Chondrocyte (in vitro differentiated cells): ENCODE measurements around the gene DUSP16. TPM values are rescaled to one million over a fixed set of nuclear protein-coding genes. Genes with fewer than 3 reads are reported as not detected.

Experiments
- DNase-seq: peaks from one replicate; pipeline ENCODE4 v3.0.0; 2021; ENCODE audit warnings: mixed read lengths, low spot score
- H3K27ac Mint-ChIP-seq: one replicate; pipeline ENCODE4 v1.8.0; 2021; ENCODE audit warnings: mild to moderate bottlenecking, moderate library complexity, mixed read lengths; ENCODE audit not compliant: unreplicated experiment
- H3K27me3 Mint-ChIP-seq: 2 replicates; pipeline ENCODE4 v1.8.0; 2021; ENCODE audit warnings: low read depth, mixed read lengths
- H3K36me3 Mint-ChIP-seq: 2 replicates; pipeline ENCODE4 v1.8.0; 2021; ENCODE audit warnings: low read depth, mixed read lengths
- H3K4me1 Mint-ChIP-seq: 2 replicates; pipeline ENCODE4 v1.8.0; 2021; ENCODE audit warnings: low read depth, mild to moderate bottlenecking, mixed read lengths
- H3K4me3 Mint-ChIP-seq: one replicate; pipeline ENCODE4 v1.8.0; 2021; ENCODE audit warnings: mild to moderate bottlenecking, moderate library complexity, mixed read lengths; ENCODE audit not compliant: unreplicated experiment
- H3K9me3 Mint-ChIP-seq: 2 replicates; pipeline ENCODE4 v1.8.0; 2021; ENCODE audit warnings: low read depth, mixed read lengths
- long read RNA-seq: library from polyadenylated mRNA; stranded (forward); transcript quantifications from one replicate; pipeline ENCODE4 v2.0.0, GENCODE V29; 2021
- total RNA-seq: library from RNA; stranded (reverse); gene quantifications from 3 replicates; pipeline ENCODE4 v1.2.1, GENCODE V29; 2021
- TF ChIP-seq, protein P1 (sequence below): fragments of 200-600 bp; sonication (generic); IDR thresholded peaks from 2 replicates; pipeline ENCODE4 v1.5.0; 2021; ENCODE audit warnings: antibody characterized with exemption, mild to moderate bottlenecking, moderate library complexity

DUSP16 gene, protein sequence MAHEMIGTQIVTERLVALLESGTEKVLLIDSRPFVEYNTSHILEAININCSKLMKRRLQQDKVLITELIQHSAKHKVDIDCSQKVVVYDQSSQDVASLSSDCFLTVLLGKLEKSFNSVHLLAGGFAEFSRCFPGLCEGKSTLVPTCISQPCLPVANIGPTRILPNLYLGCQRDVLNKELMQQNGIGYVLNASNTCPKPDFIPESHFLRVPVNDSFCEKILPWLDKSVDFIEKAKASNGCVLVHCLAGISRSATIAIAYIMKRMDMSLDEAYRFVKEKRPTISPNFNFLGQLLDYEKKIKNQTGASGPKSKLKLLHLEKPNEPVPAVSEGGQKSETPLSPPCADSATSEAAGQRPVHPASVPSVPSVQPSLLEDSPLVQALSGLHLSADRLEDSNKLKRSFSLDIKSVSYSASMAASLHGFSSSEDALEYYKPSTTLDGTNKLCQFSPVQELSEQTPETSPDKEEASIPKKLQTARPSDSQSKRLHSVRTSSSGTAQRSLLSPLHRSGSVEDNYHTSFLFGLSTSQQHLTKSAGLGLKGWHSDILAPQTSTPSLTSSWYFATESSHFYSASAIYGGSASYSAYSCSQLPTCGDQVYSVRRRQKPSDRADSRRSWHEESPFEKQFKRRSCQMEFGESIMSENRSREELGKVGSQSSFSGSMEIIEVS
- total RNA-seq: 9.7 to 13.7 TPM (median 11.4 TPM) in 3 replicates
- long read RNA-seq, full-length matches to known transcripts: 1 of 3 reads
- long read RNA-seq, partial matches to known transcripts: 0 of 3 reads
- long read RNA-seq, other reads (novel, unspliced or antisense): 2 of 3 reads

DNA sequence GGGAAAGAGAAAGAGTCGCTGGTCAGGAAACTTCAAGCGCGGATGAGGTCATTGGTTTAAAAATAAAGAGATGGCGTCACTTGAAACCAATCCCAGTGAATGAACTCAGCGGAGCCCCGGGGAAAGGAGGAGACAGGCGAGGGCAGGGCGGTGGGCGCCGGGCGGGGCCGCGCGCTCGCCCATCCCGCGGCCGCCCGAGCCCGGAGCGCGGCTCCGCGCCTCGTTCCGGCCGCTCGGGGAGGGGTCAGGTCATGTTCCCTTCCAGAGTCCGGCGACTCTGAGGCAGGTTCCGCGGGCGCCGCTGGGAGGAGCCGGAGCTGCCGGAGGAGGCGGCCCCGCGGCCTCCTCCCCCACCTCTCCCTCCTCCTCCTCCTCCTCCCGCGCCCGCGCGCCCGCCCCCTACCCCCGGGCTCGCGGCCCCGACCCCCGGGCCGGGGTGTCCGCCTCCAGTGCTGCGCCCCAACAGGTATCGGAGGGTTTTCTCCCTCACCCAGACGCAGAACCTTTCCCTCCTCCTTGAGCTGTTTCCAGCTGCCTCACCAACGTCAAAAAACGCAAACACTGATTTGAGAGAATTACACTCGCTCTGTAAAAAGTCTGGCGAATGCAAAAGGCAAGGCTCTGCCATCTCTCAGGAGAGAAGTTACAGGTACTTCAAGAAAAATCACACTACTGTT, at the start of gene DUSP16:
TSS of gene DUSP16 (minus strand) at position 279 of the 677 bp plus-strand sequence. CDS start 41,765 bp downstream, outside the sequence.
- H3K27me3 Mint-ChIP-seq: peaks cover 4% of the 10 kb centered on the region
- H3K9me3 Mint-ChIP-seq: peaks cover 3% of the 10 kb centered on the region
- peak; percentile 91 for DNase-seq
- H3K27ac Mint-ChIP-seq: peak within 1 kb of the TSS; percentile 98
- peak within 1 kb of the TSS; percentile 80 for H3K4me3 Mint-ChIP-seq
- no peaks in the 10 kb centered on the region for H3K36me3 Mint-ChIP-seq
- TF ChIP-seq, protein P1, sequence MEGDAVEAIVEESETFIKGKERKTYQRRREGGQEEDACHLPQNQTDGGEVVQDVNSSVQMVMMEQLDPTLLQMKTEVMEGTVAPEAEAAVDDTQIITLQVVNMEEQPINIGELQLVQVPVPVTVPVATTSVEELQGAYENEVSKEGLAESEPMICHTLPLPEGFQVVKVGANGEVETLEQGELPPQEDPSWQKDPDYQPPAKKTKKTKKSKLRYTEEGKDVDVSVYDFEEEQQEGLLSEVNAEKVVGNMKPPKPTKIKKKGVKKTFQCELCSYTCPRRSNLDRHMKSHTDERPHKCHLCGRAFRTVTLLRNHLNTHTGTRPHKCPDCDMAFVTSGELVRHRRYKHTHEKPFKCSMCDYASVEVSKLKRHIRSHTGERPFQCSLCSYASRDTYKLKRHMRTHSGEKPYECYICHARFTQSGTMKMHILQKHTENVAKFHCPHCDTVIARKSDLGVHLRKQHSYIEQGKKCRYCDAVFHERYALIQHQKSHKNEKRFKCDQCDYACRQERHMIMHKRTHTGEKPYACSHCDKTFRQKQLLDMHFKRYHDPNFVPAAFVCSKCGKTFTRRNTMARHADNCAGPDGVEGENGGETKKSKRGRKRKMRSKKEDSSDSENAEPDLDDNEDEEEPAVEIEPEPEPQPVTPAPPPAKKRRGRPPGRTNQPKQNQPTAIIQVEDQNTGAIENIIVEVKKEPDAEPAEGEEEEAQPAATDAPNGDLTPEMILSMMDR: peak; percentile 44
- H3K4me1 Mint-ChIP-seq: peaks cover 23% of the 10 kb centered on the region

DNA sequence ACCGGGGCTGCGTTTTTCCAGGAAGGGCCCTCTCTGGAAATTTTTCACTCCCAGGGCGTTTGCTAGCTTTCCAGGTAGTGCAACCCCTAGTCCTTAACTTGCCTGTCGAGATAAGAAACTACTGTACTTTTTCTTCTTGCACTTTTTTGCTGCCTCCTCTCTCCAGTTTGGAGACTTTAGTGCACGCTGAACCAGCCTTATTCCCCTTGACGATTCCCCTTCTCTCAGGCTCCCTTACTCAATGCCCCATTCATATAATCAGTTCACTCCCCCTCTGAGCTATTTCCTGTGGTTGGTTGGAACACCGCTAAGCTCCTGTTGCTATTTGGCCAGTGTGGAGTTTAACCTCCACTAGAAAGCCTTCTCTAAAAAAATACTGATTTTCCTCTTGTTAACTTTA, 49.7 kb upstream of the DUSP16 start:
- Mint-ChIP-seq H3K4me3 (peak overlapping the region; percentile 85), H3K27ac (peak overlapping the region; percentile 94), H3K9me3 (no peaks in the 10 kb centered on the region), H3K27me3 (no peaks in the 10 kb centered on the region), H3K36me3 (no peaks in the 10 kb centered on the region), H3K4me1 (peaks cover 27% of the 10 kb centered on the region)
- TF ChIP-seq, protein P1: no peak
- no peak for DNase-seq

DNA sequence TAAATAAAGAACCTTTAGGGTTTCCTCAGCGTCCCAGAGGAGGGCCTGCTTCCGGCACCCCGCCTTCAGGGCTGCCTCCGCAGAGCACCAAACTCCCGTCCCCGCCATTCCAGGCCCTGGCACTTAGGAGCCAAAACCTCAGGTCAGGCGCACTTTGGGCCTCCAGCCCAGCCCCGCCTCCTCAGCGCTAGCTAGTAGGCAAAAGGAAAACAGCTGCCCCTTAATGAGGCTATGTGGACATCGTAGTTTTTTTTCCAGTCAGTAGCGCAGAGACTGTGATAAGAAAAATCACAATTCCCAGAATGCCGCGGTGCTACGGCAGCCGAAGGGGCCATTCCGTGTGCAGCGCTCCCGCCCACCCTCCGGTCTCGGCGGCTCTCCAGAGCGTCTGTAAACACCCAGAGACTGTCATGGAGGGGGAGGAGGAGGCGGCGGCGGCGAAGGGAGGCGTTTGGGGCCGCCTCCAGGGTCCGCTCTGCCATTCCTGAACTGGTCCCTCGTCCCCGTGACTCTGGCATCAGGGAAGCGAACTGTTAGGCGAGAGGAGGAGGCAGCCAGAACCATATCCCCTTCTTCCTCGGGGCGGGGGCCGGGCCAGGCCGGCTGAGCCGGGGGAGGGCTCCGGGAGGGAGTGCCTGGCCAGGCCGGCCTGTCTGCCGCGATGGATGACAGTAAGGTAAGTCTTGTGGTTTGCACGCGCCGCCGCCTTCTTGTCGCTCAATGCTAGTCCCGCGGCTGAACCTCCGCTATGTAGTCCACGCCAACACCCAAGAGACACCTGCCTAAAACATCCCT, 49.0 kb upstream of the DUSP16 start, which contains the start of gene CREBL2:
TSS of gene CREBL2 (plus strand) at position 365 of the 795 bp plus-strand sequence. CDS start at position 662, 297 bp downstream.
- H3K27me3 Mint-ChIP-seq: no peaks in the 10 kb centered on the region
- peak within 1 kb of the TSS; percentile 94 for H3K27ac Mint-ChIP-seq

DNA sequence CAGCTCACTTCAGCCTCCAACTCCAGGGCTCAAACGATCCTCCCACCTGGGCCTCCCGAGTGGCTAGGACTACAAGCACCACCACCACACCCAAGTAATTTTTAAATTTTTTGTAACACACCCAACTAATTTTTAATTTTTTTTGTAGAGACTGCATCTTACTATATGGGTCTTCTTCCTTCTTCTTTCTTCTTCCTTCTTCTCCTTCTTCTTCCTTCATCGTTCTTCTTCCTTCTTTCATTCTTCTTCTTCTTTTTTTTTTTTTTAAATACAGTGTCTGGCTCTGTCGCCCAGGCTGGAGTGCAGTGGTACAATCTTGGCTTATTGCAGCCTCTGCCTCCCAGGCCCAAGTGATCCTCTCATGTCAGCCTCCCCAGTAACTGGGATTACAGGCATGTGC, 48.0 kb upstream of the DUSP16 start:
- Mint-ChIP-seq H3K9me3 (no peaks in the 10 kb centered on the region), H3K4me1 (peaks cover 34% of the 10 kb centered on the region), H3K27ac (peak overlapping the region; percentile 94), H3K4me3 (peak overlapping the region; percentile 85), H3K36me3 (no peaks in the 10 kb centered on the region), H3K27me3 (no peaks in the 10 kb centered on the region)
- TF ChIP-seq, protein P1: no peak
- DNase-seq: no peak

More for the DNA sequence above, 49.0 kb upstream of the DUSP16 start, which contains the start of gene CREBL2:
- TF ChIP-seq, protein P1: no peak
- DNase-seq: peak; percentile 92
- Mint-ChIP-seq H3K4me1 (peaks cover 33% of the 10 kb centered on the region), H3K4me3 (peak within 1 kb of the TSS; percentile 85), H3K9me3 (no peaks in the 10 kb centered on the region), H3K36me3 (no peaks in the 10 kb centered on the region)
